A549 (cell line): ENCODE data around the gene RAB3GAP2. TPM values are rescaled to one million over a fixed set of nuclear protein-coding genes. Genes with fewer than 3 reads are reported as not detected.
"Not testable (repeated sequence)": the region's sequence is repeated elsewhere in the genome, so short reads cannot be mapped to it uniquely, and the experiment has no call there.

ENCODE experiments used
- ATAC-seq, 2 experiments: fragments of 200-7000 bp in 1 of 2; fragments of >200 bp in 1 of 2; cut with Nextera tagmentation in 1 of 2; cut with Tn5 transposase in 1 of 2; 3 replicates each; pipeline versions ENCODE4 v1.8.0 to v1.9.1; 2018 to 2020; ENCODE audit warnings: mild to moderate bottlenecking in 1 of 2, moderate library complexity in 1 of 2
- CTCF ChIA-PET: fragments of 300-600 bp; sonication (Branson Sonifier 250); formaldehyde crosslinking; extraction: SDS; loops from one replicate; lab custom pipeline; 2021; ENCODE audit warnings: antibody characterized with exemption, inconsistent platforms; lab: Yijun Ruan, JAX
- POLR2A ChIA-PET: fragments of 350-600 bp; formaldehyde crosslinking; extraction: SDS; loops from one replicate; lab custom pipeline; 2021; ENCODE audit warnings: antibody characterized with exemption, inconsistent platforms; lab: Yijun Ruan, JAX
- DNase-seq, 2 experiments: peaks; one replicate each; pipeline versions ENCODE4 v3.0.0 to v3.0.0-alpha.2; 2011 to 2016; ENCODE audit warnings: low read depth in 1 of 2, low spot score in 1 of 2
- FAIRE-seq: peaks from 2 replicates; lab custom pipeline; 2011; peaks lifted over from hg19 to GRCh38; lab: Jason Lieb, UNC
- H3K27ac ChIP-seq, 2 experiments: fragments of >200 bp; sonication (Bioruptor Twin); formaldehyde crosslinking; 3 replicates each; pipeline ENCODE4 v1.5.1; 2016 to 2017
- H3K4me1 ChIP-seq: fragments of >200 bp; sonication (Bioruptor Twin); formaldehyde crosslinking; 3 replicates; pipeline ENCODE4 v1.6.1; 2016
- H3K4me2 ChIP-seq: fragments of >200 bp; sonication (Bioruptor Twin); formaldehyde crosslinking; 3 replicates; pipeline ENCODE4 v1.6.1; 2016
- H3K4me3 ChIP-seq: fragments of >200 bp; sonication (Bioruptor Twin); formaldehyde crosslinking; 3 replicates; pipeline ENCODE4 v1.5.1; 2016
- H3K9me3 ChIP-seq: fragments of >200 bp; sonication (Bioruptor Twin); formaldehyde crosslinking; 3 replicates; pipeline ENCODE4 v1.6.1; 2016
- ATOH8 ChIP-seq: fragments of 250-450 bp; sonication (Bioruptor Pico); IDR thresholded peaks from 2 replicates; pipeline ENCODE4 v1.5.0; 2020; ENCODE audit warnings: low read depth, mild to moderate bottlenecking, moderate library complexity
- BHLHE40 ChIP-seq: IDR thresholded peaks from 2 replicates; pipeline ENCODE4 v1.6.1; 2012; ENCODE audit warnings: low read depth, low read length, inconsistent platforms
- CBX2 ChIP-seq: fragments of 200-600 bp; sonication (generic); IDR thresholded peaks from 2 replicates; pipeline ENCODE4 v1.6.1; 2016; ENCODE audit warnings: low read depth, mild to moderate bottlenecking, borderline replicate concordance
- CHD2 ChIP-seq: fragments of 150-350 bp; IDR thresholded peaks from 2 replicates; pipeline ENCODE4 v1.6.1; 2014; ENCODE audit warnings: low read length; ENCODE audit not compliant: partially characterized antibody
- EP300 ChIP-seq, 2 experiments: fragments of >200 bp; sonication (Bioruptor Twin); formaldehyde crosslinking; IDR thresholded peaks; 2 replicates in 1 of 2; 3 replicates in 1 of 2; pipeline ENCODE4 v1.6.1; 2016 to 2017
- FOSB ChIP-seq: fragments of 250-450 bp; sonication (Bioruptor Pico); IDR thresholded peaks from 2 replicates; pipeline ENCODE4 v1.5.0; 2020; ENCODE audit warnings: mild to moderate bottlenecking, moderate library complexity
- HOXA7 ChIP-seq: fragments of 250-450 bp; sonication (Bioruptor Pico); IDR thresholded peaks from 2 replicates; pipeline ENCODE4 v1.5.0; 2020; ENCODE audit warnings: mild to moderate bottlenecking, moderate library complexity
- KDM1A ChIP-seq: fragments of 200-600 bp; sonication (generic); IDR thresholded peaks from 2 replicates; pipeline ENCODE4 v1.6.1; 2016; ENCODE audit warnings: low read depth, mild to moderate bottlenecking
- KDM5A ChIP-seq: fragments of 200-600 bp; sonication (generic); IDR thresholded peaks from 2 replicates; pipeline ENCODE4 v1.6.1; 2016; ENCODE audit warnings: antibody characterized with exemption, mild to moderate bottlenecking
- MYC ChIP-seq: IDR thresholded peaks from 2 replicates; pipeline ENCODE4 v1.6.1; 2012; ENCODE audit warnings: mild to moderate bottlenecking, inconsistent platforms, low read length, improper control_type of control experiment, borderline replicate concordance
- PHF8 ChIP-seq: fragments of 200-600 bp; sonication (generic); IDR thresholded peaks from 2 replicates; pipeline ENCODE4 v1.6.1; 2016; ENCODE audit warnings: low read depth, mild to moderate bottlenecking, antibody characterized with exemption, moderate library complexity, borderline replicate concordance
- POLR2A ChIP-seq: IDR thresholded peaks from 2 replicates; pipeline ENCODE4 v1.6.1; 2012; ENCODE audit warnings: mild to moderate bottlenecking, low read length
- RARB ChIP-seq: fragments of 250-450 bp; sonication (Bioruptor Pico); IDR thresholded peaks from 2 replicates; pipeline ENCODE4 v1.8.0; 2021; ENCODE audit warnings: mild to moderate bottlenecking, moderate library complexity
- REST ChIP-seq: fragments of 200-600 bp; sonication (generic); IDR thresholded peaks from 2 replicates; pipeline ENCODE4 v1.6.1; 2016; ENCODE audit warnings: antibody characterized with exemption, mild to moderate bottlenecking, moderate library complexity
- RFX5 ChIP-seq: fragments of 450-650 bp; IDR thresholded peaks from 2 replicates; pipeline ENCODE4 v1.7.1; 2014; ENCODE audit warnings: antibody characterized with exemption, mild to moderate bottlenecking, moderate library complexity
- SREBF2 ChIP-seq: fragments of 450-650 bp; IDR thresholded peaks from 2 replicates; pipeline ENCODE4 v1.6.1; 2014; ENCODE audit warnings: mild to moderate bottlenecking, moderate library complexity
- ZC3H11A ChIP-seq: fragments of 450-650 bp; IDR thresholded peaks from 2 replicates; pipeline ENCODE4 v1.6.1; 2014; ENCODE audit warnings: antibody characterized with exemption, mild to moderate bottlenecking
- ZSCAN20 ChIP-seq: fragments of 250-450 bp; sonication (Bioruptor Pico); IDR thresholded peaks from 2 replicates; pipeline ENCODE4 v1.8.0; 2022; ENCODE audit warnings: mild to moderate bottlenecking, moderate library complexity
- WGBS: methylation state at CpG from one replicate; pipeline ENCODE4 v1.1.6; 2017; ENCODE audit errors: missing lambda C conversion rate; 5-methylcytosine and 5-hydroxymethylcytosine counted together
- polyA plus RNA-seq, 4 experiments: library from polyadenylated mRNA; depleted of rRNA in 3 of 4; stranded (reverse); fragments of >200 nt; fragmentation: RNase III in 1 of 4; extraction: RNeasy Plus Mini Kit Qiagen cat#74134 plus additional on column Dnase treatment in 1 of 4; gene quantifications; 2 replicates in 3 of 4; 3 replicates in 1 of 4; pipeline ENCODE4 v1.2.3, GENCODE V29; 2011 to 2017
- TF ChIP-seq, protein P1 (sequence below): fragments of 250-450 bp; sonication (Bioruptor Pico); IDR thresholded peaks from 2 replicates; pipeline ENCODE4 v1.5.0; 2021; ENCODE audit warnings: mild to moderate bottlenecking, moderate library complexity, borderline replicate concordance
- TF ChIP-seq, protein P2 (sequence below): fragments of 150-350 bp; IDR thresholded peaks from 2 replicates; pipeline ENCODE4 v1.6.1; 2014; ENCODE audit warnings: low read depth, mild to moderate bottlenecking, low read length

The RAB3GAP2 gene
- polyA plus RNA-seq, 2 of the 4 experiments (the other 2 are of a cell fraction): 14.1 to 42.8 TPM

DNA sequence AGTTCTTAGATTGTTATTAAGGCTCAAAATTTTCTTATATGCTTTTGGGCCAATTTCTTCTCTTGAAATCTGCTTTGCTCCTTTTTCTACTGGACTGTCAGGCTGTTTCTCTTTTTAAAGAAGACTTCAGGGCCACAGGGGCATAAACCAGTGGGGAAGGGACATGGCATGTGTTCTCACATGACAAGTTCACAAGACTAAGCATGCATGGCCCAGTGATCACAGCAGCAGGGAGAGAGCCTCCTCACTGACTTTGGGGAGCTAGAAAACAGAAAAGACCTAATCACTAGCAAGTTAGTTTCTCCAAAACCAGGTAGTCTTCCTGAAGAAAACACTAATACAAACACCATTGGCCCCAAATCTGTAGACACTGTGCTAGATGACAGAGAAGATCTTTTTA lies 64.8 kb downstream of the RAB3GAP2 start:
- DNase-seq (no peak), FAIRE-seq (no peak), ATAC-seq (no peak)
- TF ChIP-seq REST: no peak
- TF ChIP-seq, protein P1, sequence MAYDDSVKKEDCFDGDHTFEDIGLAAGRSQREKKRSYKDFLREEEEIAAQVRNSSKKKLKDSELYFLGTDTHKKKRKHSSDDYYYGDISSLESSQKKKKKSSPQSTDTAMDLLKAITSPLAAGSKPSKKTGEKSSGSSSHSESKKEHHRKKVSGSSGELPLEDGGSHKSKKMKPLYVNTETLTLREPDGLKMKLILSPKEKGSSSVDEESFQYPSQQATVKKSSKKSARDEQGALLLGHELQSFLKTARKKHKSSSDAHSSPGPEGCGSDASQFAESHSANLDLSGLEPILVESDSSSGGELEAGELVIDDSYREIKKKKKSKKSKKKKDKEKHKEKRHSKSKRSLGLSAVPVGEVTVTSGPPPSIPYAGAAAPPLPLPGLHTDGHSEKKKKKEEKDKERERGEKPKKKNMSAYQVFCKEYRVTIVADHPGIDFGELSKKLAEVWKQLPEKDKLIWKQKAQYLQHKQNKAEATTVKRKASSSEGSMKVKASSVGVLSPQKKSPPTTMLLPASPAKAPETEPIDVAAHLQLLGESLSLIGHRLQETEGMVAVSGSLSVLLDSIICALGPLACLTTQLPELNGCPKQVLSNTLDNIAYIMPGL (CRISPR knock-in tag): no peak
- no peak for TF ChIP-seq KDM1A
- TF ChIP-seq ATOH8 (CRISPR knock-in tag): no peak
- TF ChIP-seq CHD2: no peak
- TF ChIP-seq MYC: no peak
- TF ChIP-seq SREBF2: no peak
- no peak for TF ChIP-seq POLR2A
- no peak for TF ChIP-seq CBX2
- TF ChIP-seq EP300 (IDR thresholded peaks at IDR 0.05): no peak
- TF ChIP-seq ZSCAN20 (CRISPR knock-in tag): no peak
- TF ChIP-seq ZC3H11A: no peak
- no peak for TF ChIP-seq BHLHE40
- TF ChIP-seq RFX5: no peak
- TF ChIP-seq KDM5A: no peak
- TF ChIP-seq, protein P2, sequence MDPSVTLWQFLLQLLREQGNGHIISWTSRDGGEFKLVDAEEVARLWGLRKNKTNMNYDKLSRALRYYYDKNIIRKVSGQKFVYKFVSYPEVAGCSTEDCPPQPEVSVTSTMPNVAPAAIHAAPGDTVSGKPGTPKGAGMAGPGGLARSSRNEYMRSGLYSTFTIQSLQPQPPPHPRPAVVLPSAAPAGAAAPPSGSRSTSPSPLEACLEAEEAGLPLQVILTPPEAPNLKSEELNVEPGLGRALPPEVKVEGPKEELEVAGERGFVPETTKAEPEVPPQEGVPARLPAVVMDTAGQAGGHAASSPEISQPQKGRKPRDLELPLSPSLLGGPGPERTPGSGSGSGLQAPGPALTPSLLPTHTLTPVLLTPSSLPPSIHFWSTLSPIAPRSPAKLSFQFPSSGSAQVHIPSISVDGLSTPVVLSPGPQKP: no peak
- no peak for TF ChIP-seq HOXA7
- TF ChIP-seq PHF8: no peak
- no peak for TF ChIP-seq RARB (CRISPR knock-in tag)
- no peak for TF ChIP-seq FOSB (CRISPR knock-in tag)
- no peak overlapping the region for H3K4me3 ChIP-seq
- H3K4me1 ChIP-seq: no peaks in the 10 kb centered on the region
- CTCF ChIA-PET: interaction anchor here (1.1 to 1.9 kb wide), 3 partner anchors 9 to 569 kb away, joined by 3 to 9 read pairs (median 6); no protein-coding TSS in a partner anchor
- no peaks in the 10 kb centered on the region for H3K9me3 ChIP-seq
- no peak overlapping the region for H3K4me2 ChIP-seq
- POLR2A ChIA-PET: no interaction called here
- H3K27ac ChIP-seq: no peak overlapping the region

GRCh38 chr1:220204758-220205157 lies 67.5 kb downstream of the RAB3GAP2 start:
- H3K9me3 ChIP-seq, FAIRE-seq, ATAC-seq, DNase-seq, POLR2A ChIA-PET, H3K4me1 ChIP-seq, H3K4me3 ChIP-seq, H3K27ac ChIP-seq, CTCF ChIA-PET, H3K4me2 ChIP-seq: not testable (repeated sequence)
- 88% methylated on average over 1 of the region's 2 CpGs for WGBS
